SK-N-DZ (cell line): ENCODE measurements around the gene ABCG1.

Experiments
- DNase-seq: peaks from one replicate; pipeline ENCODE4 v3.0.0-alpha.2; 2015; ENCODE audit warnings: low spot score

The ABCG1 gene

DNA sequence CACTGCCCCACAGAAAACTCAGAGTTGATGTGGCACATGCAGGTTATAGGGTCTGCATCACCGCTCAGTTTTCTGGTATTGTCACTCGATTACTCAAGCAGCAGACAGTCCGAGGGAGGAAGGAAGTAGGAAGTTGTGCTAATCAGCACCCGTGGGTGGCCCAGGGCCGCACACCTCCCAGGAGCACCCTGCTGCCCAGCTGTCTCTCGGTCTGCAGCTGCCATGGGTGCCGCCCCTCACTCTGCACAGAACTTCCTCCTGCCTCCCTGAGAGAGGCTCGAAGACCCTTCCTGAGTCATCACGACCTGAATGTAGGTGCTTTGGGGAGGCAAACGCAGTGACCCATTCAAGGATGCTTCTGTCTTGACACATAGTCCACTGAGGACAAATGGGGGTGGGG lies 100.4 kb downstream of the ABCG1 start:
- no peak for DNase-seq

DNA sequence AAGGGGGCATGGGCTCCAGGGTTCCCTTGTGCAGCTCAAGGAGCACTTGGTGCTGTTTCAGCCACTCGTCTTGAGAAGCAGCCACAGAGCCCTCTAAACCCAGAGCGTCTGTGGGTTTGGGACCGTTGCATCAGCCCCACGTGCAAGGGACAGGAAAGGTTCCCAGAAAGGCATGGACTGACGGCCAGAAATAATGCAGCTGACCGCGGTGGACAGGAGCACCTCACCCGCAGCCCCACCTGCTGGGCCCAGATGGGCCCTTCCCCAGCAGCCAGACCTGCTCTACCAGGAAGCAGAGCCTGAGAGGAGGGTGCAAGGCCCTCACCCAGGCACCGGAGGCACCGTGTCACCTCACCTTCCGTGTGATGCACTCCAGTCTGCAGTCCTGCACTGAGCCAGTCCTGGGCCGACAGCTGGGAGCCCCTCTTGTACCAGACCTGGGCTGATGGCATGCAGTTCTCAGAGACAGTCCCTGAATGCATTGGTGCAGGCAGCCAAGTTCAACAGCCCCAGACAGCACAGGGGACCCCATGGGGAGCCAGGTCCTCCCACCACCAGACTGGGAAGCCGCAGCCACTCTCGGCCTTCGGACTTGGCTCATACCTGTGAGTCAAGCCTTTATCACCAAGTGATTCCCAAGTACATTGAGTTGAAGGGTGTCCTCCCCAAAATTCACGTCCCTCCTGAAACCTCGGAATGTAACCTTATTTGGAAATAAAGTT lies 101.1 kb downstream of the ABCG1 start:
- no peak for DNase-seq

DNA sequence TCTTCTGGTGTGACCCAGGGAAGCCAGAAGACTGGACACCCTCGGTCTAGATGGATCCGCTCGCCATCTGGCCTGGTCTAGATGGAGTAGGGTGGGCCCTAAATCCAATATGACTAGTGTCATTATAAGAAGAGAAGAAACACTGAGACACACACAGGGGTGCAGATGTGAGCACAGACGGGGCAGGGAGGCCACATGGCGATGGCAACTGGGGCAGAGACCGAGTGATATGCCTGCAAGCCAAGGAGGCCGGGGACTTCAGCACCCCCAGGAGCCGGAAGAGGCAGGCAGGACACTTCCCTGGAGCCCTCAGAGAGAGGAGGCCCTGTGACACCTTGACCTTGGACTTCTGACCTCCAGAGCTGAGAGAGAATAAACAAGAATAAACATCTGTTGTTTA lies 101.9 kb downstream of the ABCG1 start:
- no peak for DNase-seq

DNA sequence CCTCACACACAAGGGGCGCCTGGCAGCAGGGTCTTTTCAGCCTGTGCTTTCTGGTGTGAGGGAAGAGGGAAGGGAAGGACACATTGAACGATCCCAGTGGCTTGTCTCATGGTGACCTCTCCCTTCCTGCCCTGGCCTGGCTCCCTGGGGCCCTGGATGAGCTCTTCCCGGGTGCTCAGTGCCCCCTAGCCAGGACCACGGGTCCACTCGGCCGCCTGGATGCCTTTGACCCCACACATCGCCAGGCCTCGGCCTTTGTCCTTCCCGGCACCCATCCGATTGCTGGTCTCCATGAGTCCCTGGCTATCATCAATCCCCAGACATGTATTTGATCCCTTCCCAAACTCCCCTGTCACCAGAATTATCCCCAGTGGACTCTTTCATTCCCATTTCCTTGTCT lies 102.3 kb downstream of the ABCG1 start:
- no peak for DNase-seq

DNA sequence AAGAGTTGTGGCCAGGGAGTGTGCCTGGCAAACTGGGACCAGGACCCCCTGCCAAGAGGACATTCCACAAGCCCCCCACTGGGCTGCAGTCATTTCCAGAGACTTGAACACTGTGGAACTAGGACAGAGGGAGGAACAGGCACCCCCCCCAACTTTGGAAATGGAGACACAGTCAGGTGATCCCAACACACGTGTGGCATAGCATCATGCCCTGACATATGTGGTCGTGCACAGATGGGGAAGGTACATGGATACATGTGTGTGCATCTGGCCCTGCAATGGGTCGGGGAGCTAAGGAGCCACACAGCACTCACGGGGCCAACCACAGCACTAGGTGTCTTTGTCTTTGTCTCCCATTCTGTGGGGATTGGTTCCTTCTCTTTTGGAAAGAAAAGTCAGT lies 102.9 kb downstream of the ABCG1 start:
- DNase-seq = no peak

GRCh38 chr21:42324896-42325295 lies 106.0 kb downstream of the ABCG1 start:
- DNase-seq = no peak

GRCh38 chr21:42330380-42331371 lies 111.7 kb downstream of the ABCG1 start:
- DNase-seq = no peak

DNA sequence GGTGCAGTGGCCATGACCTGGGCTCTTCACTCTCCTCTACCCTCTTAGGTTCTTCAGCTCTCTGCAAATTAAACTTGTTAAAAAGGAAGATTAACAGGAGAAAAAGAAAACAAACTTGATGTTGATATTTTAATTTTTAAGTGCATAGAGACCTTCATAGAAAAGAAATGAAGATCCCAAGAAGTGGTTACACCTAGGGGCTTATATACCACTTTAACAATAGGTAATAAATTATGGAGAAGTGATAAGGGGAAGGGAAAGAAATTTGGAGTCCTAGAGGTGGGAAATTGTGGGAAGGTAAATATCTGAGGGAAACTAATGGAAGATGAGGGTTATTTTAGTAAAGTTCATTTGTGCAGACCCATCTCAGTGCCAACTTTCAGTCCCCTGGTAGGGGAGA lies 112.7 kb downstream of the ABCG1 start:
- no peak for DNase-seq

DNA sequence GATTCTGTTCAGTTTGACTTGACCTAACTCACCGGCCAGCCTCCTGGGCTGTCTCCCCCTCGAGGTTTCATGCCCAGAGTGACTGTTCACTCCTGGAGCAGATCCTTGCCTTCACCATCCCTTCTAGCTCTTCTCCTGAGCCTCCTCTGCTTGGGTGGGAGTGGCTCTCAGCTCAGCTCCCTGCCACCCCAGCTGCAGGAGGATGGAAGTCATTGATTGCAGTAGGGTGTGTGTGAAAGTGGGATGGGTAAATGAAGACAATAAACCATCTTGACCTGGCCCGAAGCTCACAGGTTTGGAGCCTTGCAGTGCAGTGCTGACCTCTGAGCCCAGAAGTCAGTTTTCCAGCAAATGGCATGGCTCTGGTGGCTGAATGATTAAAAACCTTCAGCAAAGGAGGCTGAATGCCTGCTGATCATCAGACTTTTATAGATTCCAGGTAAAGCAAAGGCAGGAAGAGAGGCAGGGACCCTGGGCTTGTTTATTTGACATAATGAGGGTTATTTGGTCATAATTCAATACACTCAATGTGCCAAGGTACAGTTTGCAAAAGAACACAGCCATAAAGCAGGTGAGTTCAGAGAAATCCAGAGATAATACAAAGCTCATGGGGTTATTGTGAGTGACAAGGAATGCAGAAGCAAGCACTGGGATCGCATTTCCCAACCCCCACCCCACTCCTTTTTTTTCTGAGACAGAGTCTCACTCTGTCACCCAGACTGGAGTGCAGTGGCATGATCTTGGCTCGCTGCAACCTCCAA lies 113.8 kb downstream of the ABCG1 start:
- DNase-seq = no peak

DNA sequence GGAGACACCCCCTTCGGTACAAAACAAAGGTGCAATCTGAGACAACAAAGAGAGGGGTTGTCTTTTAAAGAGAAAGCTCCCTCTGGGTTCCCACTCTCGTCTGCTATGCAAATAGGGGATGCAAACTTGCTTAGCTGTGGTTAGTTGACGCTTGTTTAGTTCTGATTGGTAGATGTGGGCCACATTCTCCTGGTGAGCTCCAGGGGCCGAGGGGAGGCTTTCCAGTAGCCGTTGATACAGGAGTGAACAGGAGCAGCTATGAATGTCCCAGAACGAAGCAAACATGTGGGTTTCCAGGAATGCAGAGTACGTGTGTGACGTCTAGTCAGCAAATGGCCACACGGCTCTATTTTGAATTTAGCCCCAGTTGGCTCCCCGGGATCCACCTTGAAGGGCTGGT lies 117.1 kb downstream of the ABCG1 start:
- no peak for DNase-seq

GRCh38 chr21:42337276-42337675 lies 118.3 kb downstream of the ABCG1 start:
- DNase-seq = no peak

DNA sequence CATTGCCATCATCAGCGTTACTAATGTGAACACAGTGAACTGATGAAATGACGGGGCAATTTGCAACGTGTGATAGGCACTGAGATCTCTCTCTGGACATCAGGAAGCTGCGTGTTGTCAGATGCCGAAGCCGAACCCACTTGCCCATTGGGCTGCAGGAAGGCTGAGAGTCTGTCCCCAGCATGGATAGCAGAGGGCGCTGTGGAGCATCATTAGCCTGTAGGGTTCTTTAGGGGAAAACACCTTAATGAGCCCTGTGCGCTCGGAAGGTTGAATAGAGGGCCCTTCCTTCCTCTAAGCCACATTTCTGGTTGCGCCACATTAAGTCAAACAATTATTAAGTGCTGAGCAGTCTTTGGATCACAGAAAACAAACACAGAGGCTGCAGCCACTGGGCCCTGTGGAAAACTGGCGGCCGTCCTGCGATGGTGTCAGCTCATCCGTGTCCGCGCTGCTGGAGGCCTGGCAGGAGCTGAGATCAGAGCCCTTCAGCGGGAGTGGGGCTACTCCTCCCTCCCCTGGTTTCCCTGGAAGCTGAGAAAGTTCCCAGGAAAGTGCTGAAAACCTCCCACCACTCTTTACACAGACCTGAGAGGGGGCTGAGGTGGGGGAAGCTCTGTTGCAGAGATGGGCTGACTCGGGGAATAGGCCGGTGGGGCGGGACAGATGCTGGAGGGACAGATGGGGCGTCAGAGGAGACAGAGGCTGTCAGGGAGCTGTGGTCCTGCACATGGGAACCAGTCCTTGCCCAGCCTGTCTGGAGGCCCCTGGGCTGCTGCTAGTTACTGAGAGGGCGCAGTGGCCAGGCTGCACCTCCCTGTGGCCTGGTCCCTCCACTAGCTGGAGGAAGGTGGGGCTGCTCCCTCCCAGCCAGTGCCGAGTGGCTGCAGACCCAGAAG lies 119.1 kb downstream of the ABCG1 start:
- peak; percentile 26 for DNase-seq

GRCh38 chr21:42338729-42339715 lies 120.1 kb downstream of the ABCG1 start:
- DNase-seq = no peak

DNA sequence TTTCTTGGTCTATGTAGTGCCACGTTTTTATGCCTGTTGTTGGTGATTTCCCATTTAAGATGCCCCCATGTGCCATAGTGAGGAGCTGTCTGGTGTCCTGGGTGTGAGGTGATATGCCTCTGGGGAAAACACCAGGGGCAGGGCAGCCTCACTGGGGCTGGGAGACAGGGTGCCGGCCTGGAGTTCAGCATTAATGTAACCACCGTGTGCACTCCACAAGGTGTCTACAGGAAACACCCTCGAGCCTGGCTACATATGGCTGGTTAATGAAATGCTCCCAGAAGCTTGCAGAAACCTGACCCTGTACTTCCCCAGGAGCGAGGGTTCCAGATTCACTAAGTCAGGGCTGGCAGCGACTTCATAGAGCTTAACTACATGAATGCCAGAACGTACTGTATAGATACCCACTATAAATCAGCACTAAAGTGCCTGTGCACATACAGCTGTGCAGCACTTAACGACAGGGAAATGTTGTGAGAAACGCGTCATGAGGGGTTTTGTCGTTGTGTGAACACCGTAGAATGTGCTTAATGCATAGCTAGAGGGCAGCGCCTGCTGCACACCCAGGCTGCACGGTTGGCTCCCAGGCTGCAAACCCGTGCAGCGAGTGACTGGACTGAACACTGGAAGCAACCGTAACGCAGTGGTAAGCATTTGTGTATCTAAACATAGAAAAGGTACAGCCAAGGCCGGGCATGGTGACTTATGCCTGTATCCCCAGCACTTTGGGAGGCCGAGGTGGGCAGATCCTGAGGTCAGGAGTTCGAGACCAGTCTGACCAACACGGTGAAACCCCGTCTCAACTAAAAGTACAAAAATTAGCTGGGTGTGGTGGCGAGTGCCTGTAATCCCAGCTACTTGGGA lies 121.5 kb downstream of the ABCG1 start:
- no peak for DNase-seq

DNA sequence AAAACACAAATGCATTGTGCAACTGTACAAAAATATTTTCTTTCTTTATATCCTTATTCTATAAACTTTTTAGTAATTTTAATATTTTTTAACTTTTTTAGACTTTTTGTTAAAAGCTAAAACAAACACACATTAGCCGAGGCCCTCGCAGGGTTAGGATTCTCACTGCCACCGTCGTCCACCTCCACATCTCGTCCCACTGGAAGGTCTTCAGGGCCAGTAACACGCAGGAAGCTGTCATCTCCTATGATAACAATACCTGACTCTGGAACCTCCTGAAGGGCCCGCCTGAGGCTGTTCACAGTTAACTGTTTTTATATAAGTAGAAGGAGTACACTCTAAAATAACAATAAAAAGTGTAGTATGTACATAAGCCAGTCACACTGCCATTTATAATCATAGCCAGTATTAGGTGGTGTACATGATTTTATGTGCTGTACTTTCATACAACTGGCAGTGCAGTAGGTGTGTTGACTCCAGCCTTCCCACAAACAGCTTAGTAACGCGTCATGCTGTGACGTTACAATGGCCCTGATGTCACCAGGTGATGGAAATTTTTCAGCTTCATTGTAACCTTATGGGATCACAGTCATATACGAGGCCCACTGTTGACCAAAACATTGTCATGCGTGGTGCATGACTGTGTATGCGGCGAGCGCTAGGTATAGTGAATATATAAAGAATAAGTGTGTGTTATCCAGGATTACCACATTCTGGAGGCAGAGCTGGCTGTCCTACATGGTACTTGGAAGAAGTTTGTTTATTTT lies 123.0 kb downstream of the ABCG1 start:
- DNase-seq = no peak

DNA sequence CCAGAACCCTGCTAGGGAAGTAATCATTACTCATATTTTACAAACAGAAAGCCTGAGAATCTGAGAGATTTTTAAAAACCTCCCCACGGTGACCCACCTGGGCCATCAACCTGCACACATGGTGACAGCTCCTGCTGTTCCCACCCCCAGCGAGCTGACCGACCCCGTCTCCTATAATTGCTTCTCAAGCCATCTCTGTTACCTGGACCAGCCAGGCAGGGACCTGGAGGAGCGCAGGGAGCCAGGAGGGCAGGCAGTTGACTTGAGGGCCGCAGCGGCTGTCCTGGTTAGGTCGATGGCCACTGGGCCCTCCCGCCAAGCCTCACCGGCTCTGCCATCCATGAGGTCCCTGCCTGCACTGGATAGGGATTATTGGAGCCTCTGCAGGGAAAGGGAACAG lies 124.2 kb downstream of the ABCG1 start:
- no peak for DNase-seq

GRCh38 chr21:42343556-42343955 lies 124.6 kb downstream of the ABCG1 start:
- DNase-seq = no peak

GRCh38 chr21:42343963-42344510 lies 125.1 kb downstream of the ABCG1 start:
- DNase-seq = no peak
